NCI-H2107 treated with DMSO at 0.1 percent for 48 hours (cell line): ENCODE data around the gene RRAGD.

ENCODE experiments used
- DNase-seq: peaks from one replicate; lab custom pipeline; 2025; ENCODE audit not compliant: unreplicated experiment; lab: John Stamatoyannopoulos, UW

Gene RRAGD, protein sequence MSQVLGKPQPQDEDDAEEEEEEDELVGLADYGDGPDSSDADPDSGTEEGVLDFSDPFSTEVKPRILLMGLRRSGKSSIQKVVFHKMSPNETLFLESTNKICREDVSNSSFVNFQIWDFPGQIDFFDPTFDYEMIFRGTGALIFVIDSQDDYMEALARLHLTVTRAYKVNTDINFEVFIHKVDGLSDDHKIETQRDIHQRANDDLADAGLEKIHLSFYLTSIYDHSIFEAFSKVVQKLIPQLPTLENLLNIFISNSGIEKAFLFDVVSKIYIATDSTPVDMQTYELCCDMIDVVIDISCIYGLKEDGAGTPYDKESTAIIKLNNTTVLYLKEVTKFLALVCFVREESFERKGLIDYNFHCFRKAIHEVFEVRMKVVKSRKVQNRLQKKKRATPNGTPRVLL

DNA sequence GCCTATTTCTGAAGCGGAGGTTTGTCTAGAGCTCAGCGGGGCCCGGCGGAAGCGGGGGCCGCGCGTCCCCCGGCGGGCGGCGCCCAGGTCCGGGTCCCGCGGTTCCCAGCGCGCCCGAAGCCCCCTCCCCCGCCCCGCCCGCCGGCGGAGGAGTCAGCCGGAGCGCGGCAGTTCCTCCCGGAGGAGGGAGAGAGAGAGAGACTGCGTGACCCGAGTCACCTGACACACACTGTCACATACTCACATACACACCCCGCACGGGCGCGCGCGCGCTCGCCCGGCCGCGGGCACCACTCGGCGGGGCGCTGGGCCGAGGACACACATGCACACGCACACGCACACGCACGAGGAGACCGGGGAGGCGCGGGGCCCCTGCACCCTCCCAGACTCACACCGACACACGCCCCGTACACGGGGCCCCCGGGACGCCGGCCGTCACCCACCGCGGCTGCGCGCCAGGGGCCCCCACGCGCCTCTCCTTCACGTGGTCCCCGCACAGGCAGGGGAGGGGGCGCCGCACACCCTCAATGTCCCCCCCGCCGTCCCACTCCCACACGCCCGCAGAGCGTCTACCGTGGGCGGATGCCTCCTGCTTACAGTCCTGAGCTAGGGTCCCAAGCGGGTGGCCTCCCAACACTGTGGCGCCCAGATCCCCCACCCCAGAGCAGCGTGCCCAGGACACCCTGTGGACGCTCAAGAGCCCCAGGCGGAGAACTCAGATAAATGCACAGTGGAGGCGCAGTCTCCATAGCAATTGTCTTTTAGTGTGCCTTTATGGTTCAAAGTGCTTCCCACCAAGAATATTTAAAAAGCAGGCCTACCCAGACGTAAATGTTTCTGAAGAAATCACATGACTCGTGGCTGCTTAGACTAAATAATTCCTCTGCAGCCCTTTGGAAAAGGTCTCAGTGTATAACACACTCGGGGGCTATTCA lies at the start of gene RRAGD:
Gene RRAGD (minus strand): TSS at position 203 of the 935 bp plus-strand sequence. CDS start 280 bp downstream, outside the sequence.
- DNase-seq, result no peak

DNA sequence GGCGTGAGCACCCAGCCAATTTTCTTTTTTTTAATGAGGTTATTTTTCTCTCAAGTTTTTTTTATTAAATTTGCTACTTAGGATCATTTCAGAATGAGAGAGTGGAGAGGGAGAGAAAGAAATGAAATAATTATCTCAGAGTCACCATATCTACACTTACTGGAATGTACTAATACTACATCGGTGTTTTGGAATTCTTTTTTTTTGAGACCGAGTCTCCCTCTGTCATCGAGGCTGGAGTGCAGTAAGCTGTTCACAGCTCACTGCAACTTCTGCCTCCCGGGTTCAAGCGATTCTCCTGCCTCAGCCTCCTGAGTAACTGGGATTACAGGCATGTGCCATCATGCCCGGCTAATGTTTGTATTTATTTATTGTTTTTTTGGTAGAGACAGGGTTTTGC lies 48.6 kb upstream of the RRAGD start:
- DNase-seq, result no peak

DNA sequence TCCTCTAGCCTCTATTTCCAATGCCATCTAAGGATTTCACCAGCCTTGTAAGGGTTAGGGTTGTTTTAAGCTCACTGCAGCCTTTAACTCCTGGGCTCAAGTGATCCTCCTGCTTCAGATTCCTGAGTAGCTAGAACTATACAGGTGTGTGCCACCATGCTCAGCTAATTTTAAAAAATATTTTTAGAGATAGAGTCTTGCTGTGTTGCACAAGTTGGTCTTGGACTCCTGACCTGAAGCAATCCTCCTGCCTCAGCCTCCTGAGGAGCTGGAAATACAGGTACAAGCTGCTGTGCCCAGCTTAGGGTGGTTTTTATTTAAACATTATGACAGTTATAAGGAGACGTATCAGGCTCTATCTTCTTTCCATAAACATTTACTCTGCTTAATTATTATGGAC lies 47.4 kb upstream of the RRAGD start:
- DNase-seq, result no peak

GRCh38 chr6:89458704-89459103 lies 46.6 kb upstream of the RRAGD start:
- no peak for DNase-seq

- DNase-seq, result no peak
These were observed 42.2 kb upstream of the RRAGD start for GRCh38 chr6:89454300-89454699.

- peak; percentile 65 for DNase-seq
These were observed 40.2 kb upstream of the RRAGD start for GRCh38 chr6:89452281-89452680.

- no peak for DNase-seq
These were observed 37.1 kb upstream of the RRAGD start for GRCh38 chr6:89449193-89449592.

DNA sequence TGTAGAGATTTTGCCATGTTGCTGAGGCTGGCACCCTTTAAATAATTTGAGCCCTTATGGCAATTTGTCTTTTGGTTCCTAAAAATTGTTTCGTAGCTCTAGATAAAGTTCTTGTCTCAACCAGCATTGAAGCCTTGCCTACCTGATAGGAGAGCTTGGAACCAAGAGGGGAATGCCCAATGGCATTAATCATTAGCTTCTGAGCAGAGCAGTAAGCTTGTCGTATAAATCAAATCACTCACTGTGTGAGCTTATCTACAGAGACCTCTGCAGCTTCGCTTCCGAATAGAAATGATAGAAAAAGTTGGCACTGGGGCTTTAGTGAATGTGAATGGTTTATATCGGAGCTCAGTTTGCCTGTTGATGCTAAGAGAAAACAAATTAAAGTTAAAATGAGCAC lies 31.6 kb upstream of the RRAGD start:
- DNase-seq, result no peak

DNA sequence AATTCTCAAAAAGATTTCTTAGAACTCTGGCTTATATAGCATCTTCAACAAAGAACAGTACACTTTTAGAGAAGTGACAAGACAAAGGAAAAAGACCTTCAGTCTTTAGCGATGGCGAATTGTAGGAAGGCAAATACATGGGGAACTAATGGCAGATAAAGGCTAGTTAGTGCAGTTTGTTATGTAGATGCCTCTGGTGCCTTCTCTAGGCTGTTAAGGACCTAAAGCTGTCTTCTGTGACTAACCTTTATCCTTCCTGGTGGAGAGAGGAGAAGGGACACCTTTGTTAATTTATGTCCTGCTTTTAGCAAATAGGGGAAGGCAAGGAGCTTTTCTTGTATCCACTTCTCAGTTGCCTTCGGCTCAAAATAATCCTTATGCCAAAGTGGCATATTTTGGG lies 28.1 kb upstream of the RRAGD start:
- DNase-seq, result no peak

DNA sequence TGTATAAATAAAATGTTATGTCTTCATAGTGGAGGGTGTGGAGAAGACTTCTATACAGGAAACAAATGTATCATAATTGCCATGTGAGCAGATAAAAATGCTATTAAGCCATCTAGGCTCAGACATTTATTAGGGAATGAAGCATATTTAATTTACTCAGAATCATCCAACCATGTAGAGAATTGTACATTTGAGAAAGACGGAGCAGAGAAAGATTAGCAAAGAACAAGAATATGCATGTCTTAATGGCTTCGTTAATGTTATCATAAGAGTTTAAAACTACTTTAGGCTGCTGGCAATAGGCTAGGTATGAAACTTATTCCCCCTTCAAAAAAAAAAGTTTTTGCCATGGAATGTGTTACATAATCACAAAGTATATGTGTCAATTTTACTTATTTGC lies 26.9 kb upstream of the RRAGD start:
- DNase-seq, result no peak

- DNase-seq, result no peak
These were observed 26.2 kb upstream of the RRAGD start for GRCh38 chr6:89438248-89438647.

DNA sequence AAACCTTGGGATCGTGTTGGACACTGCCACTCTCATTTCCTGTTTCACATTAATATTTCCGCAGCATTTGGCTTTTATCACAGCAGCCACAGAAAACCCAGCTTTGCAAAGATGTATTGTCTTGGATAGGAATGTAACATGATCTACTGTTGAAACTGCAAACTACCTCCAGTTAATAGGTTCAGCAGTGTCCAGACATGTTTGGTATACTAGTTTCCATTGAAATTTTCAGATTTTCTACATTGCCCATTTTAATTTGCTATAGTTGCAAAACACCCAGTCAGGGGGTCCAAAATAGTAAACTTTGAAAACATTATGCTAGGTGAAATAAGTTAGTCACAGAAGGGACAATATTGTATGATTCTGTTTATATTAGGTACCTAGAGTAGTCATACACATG lies 24.2 kb upstream of the RRAGD start:
- peak; percentile 71 for DNase-seq

- DNase-seq, result peak; percentile 24
These were observed 22.9 kb upstream of the RRAGD start for GRCh38 chr6:89434954-89435353.

- DNase-seq, result no peak
These were observed 22.1 kb upstream of the RRAGD start for GRCh38 chr6:89434150-89434499.

DNA sequence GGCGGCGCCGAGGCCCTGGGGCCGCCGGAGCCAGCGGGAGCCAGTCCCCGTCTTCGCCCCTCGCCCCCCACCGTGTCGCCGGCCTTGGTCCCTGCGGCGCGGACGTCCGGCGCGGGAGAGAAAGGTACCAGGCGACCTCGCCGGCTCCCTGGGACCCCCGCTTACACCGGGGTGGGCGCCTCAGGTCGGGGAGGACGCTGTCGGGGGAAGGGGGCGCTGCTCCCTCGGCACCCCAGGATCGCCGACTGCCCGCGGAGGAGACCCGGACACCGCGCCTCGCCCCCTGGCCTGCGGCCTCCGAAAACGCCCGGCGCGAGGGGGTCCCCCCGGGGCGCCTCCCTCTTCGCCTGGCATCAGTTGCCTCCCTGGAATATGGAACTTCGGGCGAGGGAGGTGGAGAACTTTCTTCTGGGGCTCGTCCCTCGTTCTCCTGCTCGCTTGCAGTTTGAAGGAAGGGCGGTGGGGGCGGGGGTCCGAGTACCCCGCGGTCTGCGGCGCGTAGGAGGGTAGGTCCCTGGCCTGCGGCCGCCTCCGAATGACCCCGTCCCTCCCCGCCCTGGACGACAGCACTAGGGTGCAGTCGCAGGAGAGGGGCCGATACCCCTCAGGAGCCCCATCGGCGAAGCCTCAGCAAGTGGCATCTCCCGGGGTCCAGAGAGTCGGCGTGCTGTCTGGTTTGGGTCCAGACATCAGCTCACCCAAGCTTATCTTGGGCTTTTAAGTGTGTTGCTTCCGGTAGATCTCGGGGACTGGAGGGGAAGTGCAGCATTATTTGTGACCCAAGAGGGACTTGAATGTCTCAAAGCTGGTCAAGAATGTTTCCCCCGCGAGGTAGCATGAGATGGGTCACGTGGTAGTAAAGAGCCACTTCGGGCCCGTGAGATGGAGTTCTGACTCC lies 21.4 kb upstream of the RRAGD start:
- peak; percentile 30 for DNase-seq

GRCh38 chr6:89432875-89433251 lies 20.8 kb upstream of the RRAGD start, which contains the start of gene ANKRD6:
ANKRD6 (plus strand) TSS chr6:89433152; CDS start chr6:89566977, 133,825 bp downstream.
- no peak for DNase-seq

DNA sequence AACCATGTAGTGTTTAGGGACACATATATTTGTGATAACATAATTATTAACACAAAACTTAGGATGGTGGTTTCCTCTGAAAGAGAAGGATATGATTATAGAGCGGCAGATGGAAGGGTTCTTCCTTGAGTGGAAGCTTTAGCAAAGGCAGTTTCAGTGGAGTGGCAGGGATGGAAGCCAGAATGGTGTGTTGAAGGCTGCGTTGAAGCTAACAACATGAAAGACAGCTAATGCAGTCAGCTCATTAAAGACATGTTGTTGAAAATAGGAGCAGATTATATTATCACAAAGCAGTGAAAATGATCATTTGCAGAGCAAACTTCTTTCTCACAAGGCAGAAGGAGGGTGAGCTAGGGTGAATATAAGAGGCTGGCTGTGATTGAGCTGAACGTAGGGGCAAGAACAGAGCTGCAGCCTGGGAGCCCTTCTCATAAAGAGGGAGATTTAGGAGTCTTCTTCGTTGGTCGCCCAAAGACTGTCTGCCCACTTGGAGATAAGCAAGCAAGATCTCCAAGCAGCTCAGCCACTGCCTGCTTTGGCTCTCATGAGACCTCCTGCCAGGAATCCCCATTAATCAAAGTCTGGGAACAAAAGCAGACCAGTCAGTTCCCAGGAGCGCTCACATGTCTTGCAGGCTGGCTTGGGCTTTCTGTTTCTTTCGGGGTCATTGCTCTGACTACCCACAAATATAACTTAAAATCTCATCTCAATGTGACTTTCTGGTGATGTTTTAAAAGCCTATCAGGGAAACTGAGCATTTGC lies 18.3 kb upstream of the RRAGD start:
- DNase-seq, result peak; percentile 44

GRCh38 chr6:89416796-89417195 lies 4.7 kb upstream of the RRAGD start:
- no peak for DNase-seq

GRCh38 chr6:89415185-89415584 lies 3.1 kb upstream of the RRAGD start:
- DNase-seq, result no peak

DNA sequence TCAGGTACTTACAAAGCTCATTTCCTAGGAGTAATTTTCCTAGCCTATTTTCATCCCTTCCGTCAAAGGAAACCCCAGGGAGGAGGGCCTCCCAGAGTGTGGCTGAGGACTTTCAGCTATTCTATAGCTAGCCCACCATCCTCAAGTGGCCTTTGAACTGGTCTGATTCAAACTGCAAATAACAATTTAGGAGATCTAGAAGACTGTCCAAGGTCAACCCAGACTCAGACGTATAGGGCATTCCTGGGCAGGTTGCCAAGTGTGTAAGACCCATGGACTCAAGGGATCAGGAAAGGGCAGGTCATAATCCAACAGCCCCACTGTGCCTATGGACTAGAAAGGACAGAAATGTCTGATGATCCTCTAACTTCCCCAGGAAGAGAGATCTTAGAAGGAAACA lies 2.1 kb upstream of the RRAGD start:
- no peak for DNase-seq
